Measurements from ENCODE around the gene TNF.

The TNF gene

DNA sequence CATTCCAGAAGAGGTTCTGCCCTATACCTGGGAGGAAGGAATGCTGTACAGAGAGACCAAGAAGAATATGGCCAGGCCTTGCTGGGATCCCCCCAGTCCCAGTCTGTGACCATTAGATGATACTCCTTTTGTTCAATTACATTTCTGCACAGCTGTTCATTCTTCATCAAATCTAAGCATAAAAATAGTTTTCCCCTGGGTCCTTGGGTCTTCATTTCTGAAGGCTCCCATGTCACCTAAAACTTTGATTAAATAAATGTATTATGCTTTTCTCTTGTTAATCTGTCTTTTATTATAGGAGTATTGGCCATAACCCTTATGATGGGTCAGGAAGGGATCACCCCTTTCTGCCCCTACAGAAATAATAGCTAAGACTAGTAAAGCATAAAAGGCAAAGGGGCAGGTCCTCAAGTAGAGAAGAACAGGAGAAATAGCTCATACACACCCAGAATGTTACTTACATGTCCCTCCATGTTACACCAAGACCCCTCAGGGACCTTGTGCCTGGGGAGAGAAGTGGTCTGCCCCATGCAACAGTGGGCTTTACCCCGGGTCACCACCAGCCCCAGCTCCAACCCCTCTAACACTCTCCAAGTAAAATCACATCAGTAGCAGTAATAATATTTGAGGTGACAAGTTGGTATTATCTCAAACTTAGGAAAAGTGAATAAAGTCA lies 5.4 kb upstream of the TNF start:
- TF ChIP-seq SIN3A (IDR thresholded peaks at IDR 0.05; ENCODE audit: borderline replicate concordance, insufficient read depth, low read length), result no peak
- no peak for TF ChIP-seq TAF1 (IDR thresholded peaks at IDR 0.05; ENCODE audit: borderline replicate concordance, insufficient read depth, low read length)
- TF ChIP-seq, protein P1, sequence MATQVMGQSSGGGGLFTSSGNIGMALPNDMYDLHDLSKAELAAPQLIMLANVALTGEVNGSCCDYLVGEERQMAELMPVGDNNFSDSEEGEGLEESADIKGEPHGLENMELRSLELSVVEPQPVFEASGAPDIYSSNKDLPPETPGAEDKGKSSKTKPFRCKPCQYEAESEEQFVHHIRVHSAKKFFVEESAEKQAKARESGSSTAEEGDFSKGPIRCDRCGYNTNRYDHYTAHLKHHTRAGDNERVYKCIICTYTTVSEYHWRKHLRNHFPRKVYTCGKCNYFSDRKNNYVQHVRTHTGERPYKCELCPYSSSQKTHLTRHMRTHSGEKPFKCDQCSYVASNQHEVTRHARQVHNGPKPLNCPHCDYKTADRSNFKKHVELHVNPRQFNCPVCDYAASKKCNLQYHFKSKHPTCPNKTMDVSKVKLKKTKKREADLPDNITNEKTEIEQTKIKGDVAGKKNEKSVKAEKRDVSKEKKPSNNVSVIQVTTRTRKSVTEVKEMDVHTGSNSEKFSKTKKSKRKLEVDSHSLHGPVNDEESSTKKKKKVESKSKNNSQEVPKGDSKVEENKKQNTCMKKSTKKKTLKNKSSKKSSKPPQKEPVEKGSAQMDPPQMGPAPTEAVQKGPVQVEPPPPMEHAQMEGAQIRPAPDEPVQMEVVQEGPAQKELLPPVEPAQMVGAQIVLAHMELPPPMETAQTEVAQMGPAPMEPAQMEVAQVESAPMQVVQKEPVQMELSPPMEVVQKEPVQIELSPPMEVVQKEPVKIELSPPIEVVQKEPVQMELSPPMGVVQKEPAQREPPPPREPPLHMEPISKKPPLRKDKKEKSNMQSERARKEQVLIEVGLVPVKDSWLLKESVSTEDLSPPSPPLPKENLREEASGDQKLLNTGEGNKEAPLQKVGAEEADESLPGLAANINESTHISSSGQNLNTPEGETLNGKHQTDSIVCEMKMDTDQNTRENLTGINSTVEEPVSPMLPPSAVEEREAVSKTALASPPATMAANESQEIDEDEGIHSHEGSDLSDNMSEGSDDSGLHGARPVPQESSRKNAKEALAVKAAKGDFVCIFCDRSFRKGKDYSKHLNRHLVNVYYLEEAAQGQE (IDR thresholded peaks at IDR 0.05; ENCODE audit: insufficient read depth in 1 of 2, low read depth in 2 of 2, low read length in 2 of 2), result no peak

DNA sequence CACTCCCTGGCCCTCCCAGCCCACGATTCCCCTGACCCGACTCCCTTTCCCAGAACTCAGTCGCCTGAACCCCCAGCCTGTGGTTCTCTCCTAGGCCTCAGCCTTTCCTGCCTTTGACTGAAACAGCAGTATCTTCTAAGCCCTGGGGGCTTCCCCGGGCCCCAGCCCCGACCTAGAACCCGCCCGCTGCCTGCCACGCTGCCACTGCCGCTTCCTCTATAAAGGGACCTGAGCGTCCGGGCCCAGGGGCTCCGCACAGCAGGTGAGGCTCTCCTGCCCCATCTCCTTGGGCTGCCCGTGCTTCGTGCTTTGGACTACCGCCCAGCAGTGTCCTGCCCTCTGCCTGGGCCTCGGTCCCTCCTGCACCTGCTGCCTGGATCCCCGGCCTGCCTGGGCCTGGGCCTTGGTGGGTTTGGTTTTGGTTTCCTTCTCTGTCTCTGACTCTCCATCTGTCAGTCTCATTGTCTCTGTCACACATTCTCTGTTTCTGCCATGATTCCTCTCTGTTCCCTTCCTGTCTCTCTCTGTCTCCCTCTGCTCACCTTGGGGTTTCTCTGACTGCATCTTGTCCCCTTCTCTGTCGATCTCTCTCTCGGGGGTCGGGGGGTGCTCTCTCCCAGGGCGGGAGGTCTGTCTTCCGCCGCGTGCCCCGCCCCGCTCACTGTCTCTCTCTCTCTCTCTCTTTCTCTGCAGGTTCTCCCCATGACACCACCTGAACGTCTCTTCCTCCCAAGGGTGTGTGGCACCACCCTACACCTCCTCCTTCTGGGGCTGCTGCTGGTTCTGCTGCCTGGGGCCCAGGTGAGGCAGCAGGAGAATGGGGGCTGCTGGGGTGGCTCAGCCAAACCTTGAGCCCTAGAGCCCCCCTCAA lies 3.1 kb upstream of the TNF start, which contains the start of gene LTA:
TSS of gene LTA (plus strand) at position 249 of the 871 bp plus-strand sequence. CDS start at position 703, 454 bp downstream.
- TF ChIP-seq SIN3A (IDR thresholded peaks at IDR 0.05; ENCODE audit: borderline replicate concordance, insufficient read depth, low read length), result no peak
- TF ChIP-seq TAF1 (IDR thresholded peaks at IDR 0.05; ENCODE audit: borderline replicate concordance, insufficient read depth, low read length), result no peak
- no peak for TF ChIP-seq POLR2AphosphoS5 (IDR thresholded peaks at IDR 0.05; ENCODE audit: low read depth, low read length)
- TF ChIP-seq FOXP2 (optimal IDR thresholded peaks at IDR 0.05; ENCODE audit: borderline replicate concordance, extremely low read depth, extremely low read length, insufficient read depth), result no peak
- TF ChIP-seq, protein P1 (IDR thresholded peaks at IDR 0.05; ENCODE audit: insufficient read depth in 1 of 2, low read depth in 2 of 2, low read length in 2 of 2), result no peak

DNA sequence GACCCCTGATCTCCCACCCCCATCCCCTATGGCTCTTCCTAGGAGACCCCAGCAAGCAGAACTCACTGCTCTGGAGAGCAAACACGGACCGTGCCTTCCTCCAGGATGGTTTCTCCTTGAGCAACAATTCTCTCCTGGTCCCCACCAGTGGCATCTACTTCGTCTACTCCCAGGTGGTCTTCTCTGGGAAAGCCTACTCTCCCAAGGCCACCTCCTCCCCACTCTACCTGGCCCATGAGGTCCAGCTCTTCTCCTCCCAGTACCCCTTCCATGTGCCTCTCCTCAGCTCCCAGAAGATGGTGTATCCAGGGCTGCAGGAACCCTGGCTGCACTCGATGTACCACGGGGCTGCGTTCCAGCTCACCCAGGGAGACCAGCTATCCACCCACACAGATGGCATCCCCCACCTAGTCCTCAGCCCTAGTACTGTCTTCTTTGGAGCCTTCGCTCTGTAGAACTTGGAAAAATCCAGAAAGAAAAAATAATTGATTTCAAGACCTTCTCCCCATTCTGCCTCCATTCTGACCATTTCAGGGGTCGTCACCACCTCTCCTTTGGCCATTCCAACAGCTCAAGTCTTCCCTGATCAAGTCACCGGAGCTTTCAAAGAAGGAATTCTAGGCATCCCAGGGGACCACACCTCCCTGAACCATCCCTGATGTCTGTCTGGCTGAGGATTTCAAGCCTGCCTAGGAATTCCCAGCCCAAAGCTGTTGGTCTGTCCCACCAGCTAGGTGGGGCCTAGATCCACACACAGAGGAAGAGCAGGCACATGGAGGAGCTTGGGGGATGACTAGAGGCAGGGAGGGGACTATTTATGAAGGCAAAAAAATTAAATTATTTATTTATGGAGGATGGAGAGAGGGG lies 1.9 kb upstream of the TNF start:
- TF ChIP-seq FOXP2 (optimal IDR thresholded peaks at IDR 0.05; ENCODE audit: borderline replicate concordance, extremely low read depth, extremely low read length, insufficient read depth) (no peak), TAF1 (IDR thresholded peaks at IDR 0.05; ENCODE audit: borderline replicate concordance, insufficient read depth, low read length) (no peak), POLR2AphosphoS5 (IDR thresholded peaks at IDR 0.05; ENCODE audit: low read depth, low read length) (no peak), SIN3A (IDR thresholded peaks at IDR 0.05; ENCODE audit: borderline replicate concordance, insufficient read depth, low read length) (no peak)
- TF ChIP-seq, protein P1 (IDR thresholded peaks at IDR 0.05; ENCODE audit: insufficient read depth in 1 of 2, low read depth in 2 of 2, low read length in 2 of 2), result no peak

DNA sequence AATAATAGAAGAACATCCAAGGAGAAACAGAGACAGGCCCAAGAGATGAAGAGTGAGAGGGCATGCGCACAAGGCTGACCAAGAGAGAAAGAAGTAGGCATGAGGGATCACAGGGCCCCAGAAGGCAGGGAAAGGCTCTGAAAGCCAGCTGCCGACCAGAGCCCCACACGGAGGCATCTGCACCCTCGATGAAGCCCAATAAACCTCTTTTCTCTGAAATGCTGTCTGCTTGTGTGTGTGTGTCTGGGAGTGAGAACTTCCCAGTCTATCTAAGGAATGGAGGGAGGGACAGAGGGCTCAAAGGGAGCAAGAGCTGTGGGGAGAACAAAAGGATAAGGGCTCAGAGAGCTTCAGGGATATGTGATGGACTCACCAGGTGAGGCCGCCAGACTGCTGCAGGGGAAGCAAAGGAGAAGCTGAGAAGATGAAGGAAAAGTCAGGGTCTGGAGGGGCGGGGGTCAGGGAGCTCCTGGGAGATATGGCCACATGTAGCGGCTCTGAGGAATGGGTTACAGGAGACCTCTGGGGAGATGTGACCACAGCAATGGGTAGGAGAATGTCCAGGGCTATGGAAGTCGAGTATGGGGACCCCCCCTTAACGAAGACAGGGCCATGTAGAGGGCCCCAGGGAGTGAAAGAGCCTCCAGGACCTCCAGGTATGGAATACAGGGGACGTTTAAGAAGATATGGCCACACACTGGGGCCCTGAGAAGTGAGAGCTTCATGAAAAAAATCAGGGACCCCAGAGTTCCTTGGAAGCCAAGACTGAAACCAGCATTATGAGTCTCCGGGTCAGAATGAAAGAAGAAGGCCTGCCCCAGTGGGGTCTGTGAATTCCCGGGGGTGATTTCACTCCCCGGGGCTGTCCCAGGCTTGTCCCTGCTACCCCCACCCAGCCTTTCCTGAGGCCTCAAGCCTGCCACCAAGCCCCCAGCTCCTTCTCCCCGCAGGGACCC lies 981 bp upstream of the TNF start:
- no peak for TF ChIP-seq SIN3A (IDR thresholded peaks at IDR 0.05; ENCODE audit: borderline replicate concordance, insufficient read depth, low read length)
- TF ChIP-seq, protein P1 (IDR thresholded peaks at IDR 0.05; ENCODE audit: insufficient read depth in 1 of 2, low read depth in 2 of 2, low read length in 2 of 2), result no peak
- TF ChIP-seq POLR2AphosphoS5 (IDR thresholded peaks at IDR 0.05; ENCODE audit: low read depth, low read length), result no peak
- no peak for TF ChIP-seq TAF1 (IDR thresholded peaks at IDR 0.05; ENCODE audit: borderline replicate concordance, insufficient read depth, low read length)
- TF ChIP-seq FOXP2 (optimal IDR thresholded peaks at IDR 0.05; ENCODE audit: borderline replicate concordance, extremely low read depth, extremely low read length, insufficient read depth), result no peak
